ENCODE data around the gene KRTAP10-10. TPM values are rescaled to one million over a fixed set of nuclear protein-coding genes. Genes with fewer than 3 reads are reported as not detected.
"Not testable (repeated sequence)": the region's sequence is repeated elsewhere in the genome, so short reads cannot be mapped to it uniquely, and the experiment has no call there.

KRTAP10-10 gene
- total RNA-seq, 2 donors from 2014 or later = not detected

DNA sequence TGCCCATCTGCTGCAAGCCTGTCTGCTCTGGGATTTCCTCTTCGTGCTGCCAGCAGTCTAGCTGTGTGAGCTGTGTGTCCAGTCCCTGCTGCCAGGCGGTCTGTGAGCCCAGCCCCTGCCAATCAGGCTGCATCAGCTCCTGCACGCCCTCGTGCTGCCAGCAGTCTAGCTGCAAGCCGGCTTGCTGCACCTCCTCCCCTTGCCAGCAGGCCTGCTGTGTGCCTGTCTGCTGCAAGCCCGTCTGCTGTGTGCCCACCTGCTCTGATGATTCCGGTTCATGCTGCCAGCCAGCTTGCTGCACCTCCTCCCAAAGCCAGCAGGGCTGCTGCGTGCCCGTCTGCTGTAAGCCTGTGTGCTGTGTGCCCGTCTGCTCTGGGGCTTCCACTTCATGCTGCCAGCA lies 36.1 kb upstream of the KRTAP10-10 start:
- not testable (repeated sequence) for H3K4me1 ChIP-seq (ENCODE audit: control insufficient read depth, insufficient read depth, low read length); H3K36me3 Mint-ChIP-seq (ENCODE audit: low read depth); H3K9me3 Mint-ChIP-seq; H3K27ac ChIP-seq (ENCODE audit: low read depth, low read length); H3K27ac Mint-ChIP-seq; H3K27me3 ChIP-seq (ENCODE audit: control insufficient read depth, insufficient read depth, low read length, poor library complexity, severe bottlenecking); H3K4me3 Mint-ChIP-seq; H3K4me1 Mint-ChIP-seq; H3K9ac ChIP-seq (ENCODE audit: extremely low read depth, low read length, poor library complexity, severe bottlenecking); H3K27me3 Mint-ChIP-seq (ENCODE audit: insufficient read depth); H3K36me3 ChIP-seq (ENCODE audit: control insufficient read depth, insufficient read depth, low read length); H3K4me3 ChIP-seq (ENCODE audit: low read length)
- TF ChIP-seq, protein P1, sequence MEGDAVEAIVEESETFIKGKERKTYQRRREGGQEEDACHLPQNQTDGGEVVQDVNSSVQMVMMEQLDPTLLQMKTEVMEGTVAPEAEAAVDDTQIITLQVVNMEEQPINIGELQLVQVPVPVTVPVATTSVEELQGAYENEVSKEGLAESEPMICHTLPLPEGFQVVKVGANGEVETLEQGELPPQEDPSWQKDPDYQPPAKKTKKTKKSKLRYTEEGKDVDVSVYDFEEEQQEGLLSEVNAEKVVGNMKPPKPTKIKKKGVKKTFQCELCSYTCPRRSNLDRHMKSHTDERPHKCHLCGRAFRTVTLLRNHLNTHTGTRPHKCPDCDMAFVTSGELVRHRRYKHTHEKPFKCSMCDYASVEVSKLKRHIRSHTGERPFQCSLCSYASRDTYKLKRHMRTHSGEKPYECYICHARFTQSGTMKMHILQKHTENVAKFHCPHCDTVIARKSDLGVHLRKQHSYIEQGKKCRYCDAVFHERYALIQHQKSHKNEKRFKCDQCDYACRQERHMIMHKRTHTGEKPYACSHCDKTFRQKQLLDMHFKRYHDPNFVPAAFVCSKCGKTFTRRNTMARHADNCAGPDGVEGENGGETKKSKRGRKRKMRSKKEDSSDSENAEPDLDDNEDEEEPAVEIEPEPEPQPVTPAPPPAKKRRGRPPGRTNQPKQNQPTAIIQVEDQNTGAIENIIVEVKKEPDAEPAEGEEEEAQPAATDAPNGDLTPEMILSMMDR (conservative IDR thresholded peaks at IDR 0.05) = peak; percentile 22
- H3K9me3 ChIP-seq (ENCODE audit: control insufficient read depth, low read length) = peaks cover 13% of the 10 kb centered on the region
- DNase-seq = peak; percentile 45
- whole genome bisulfite sequencing, 2 experiments (ENCODE audit: insufficient coverage in 1 of 2, insufficient read length in 1 of 2) = 92 to 96% methylated on average over 7 to 10 of the region's 10 CpGs

DNA sequence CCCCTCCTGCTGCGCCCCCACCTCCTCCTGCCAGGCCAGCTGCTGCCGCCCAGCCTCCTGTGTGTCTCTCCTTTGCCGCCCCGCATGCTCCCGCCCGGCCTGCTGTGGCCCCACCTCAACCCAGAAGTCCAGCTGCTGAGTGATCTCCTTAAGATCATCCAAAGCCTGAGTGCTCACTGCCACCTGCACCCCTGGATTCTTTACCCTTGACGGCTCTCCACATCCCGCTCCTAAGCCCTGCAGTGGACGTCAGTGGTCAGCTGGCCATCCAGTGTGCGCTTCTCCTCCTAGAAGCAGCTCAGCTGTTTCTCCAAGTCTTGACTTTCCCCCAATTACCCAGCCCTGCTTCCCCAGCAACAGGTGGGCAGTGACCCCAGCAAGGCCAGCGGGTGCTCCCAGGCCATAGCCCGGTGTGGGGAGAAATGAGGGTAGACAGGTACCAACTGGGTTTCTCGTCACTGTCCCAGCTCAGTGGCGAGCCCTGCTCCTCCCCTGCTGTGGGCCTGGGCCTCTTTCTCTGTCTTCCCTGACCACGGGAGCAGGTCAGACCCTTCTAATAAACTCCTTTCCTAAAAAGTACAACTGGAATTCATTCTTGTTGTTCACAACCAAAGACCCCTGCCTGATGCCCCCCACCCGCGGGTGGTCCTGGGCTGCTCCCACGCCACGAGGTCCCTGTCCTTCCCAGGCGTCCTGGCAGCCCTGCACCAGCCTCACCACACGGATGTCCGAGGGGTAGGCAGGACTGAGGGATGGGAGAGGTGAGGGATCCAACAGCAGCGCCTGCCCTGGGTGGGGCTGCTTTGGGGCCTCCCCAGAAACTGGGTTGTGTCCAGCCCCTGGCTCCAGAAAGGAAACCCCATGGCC lies 35.3 kb upstream of the KRTAP10-10 start:
- H3K4me3 ChIP-seq (ENCODE audit: low read length) = no peak overlapping the region
- no peaks in the 10 kb centered on the region for H3K27me3 ChIP-seq (ENCODE audit: control insufficient read depth, insufficient read depth, low read length, poor library complexity, severe bottlenecking)
- peak; percentile 40 for DNase-seq
- H3K9me3 Mint-ChIP-seq = peaks cover 5% of the 10 kb centered on the region
- H3K9ac ChIP-seq (ENCODE audit: extremely low read depth, low read length, poor library complexity, severe bottlenecking) = no peak overlapping the region
- peaks cover 18% of the 10 kb centered on the region for H3K9me3 ChIP-seq (ENCODE audit: control insufficient read depth, low read length)
- H3K4me1 Mint-ChIP-seq = peaks cover 9% of the 10 kb centered on the region
- no peak overlapping the region for H3K27ac Mint-ChIP-seq
- H3K4me3 Mint-ChIP-seq = no peak overlapping the region
- TF ChIP-seq, protein P1 (conservative IDR thresholded peaks at IDR 0.05) = no peak
- H3K4me1 ChIP-seq (ENCODE audit: control insufficient read depth, insufficient read depth, low read length) = no peaks in the 10 kb centered on the region
- 90 to 93% methylated on average over 9 to 23 of the region's 23 CpGs for WGBS, 2 experiments (ENCODE audit: insufficient coverage in 1 of 2, insufficient read length in 1 of 2)
- H3K27me3 Mint-ChIP-seq (ENCODE audit: insufficient read depth) = no peaks in the 10 kb centered on the region
- no peak overlapping the region for H3K27ac ChIP-seq (ENCODE audit: low read depth, low read length)
- H3K36me3 Mint-ChIP-seq (ENCODE audit: low read depth) = no peaks in the 10 kb centered on the region
- H3K36me3 ChIP-seq (ENCODE audit: control insufficient read depth, insufficient read depth, low read length) = no peaks in the 10 kb centered on the region

DNA sequence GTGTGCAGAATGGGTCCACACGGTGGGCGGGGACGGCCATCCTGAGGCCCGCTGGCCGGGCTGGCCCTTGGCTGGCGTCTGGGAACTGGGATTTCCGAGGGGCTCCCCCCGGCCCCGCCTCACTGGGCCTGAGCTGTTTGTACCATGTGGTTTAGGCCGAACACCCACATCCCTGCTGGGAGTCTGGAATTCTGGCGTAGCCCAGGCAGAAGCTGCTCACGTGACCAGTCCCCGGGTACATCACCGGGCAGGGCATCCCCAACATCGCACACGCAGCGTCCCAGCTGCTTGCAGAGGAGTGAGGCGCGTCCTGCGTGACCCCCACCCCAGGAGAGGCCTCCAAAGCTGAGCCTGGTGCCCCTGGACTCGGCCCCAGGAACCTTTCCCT lies 34.7 kb upstream of the KRTAP10-10 start:
- no peak overlapping the region for H3K9ac ChIP-seq (ENCODE audit: extremely low read depth, low read length, poor library complexity, severe bottlenecking)
- DNase-seq = no peak
- H3K27ac ChIP-seq (ENCODE audit: low read depth, low read length) = no peak overlapping the region
- Mint-ChIP-seq H3K9me3 (peaks cover 5% of the 10 kb centered on the region), H3K4me1 (peaks cover 9% of the 10 kb centered on the region), H3K27me3 (ENCODE audit: insufficient read depth) (no peaks in the 10 kb centered on the region), H3K36me3 (ENCODE audit: low read depth) (no peaks in the 10 kb centered on the region), H3K27ac (no peak overlapping the region), H3K4me3 (no peak overlapping the region)
- H3K36me3 ChIP-seq (ENCODE audit: control insufficient read depth, insufficient read depth, low read length) = no peaks in the 10 kb centered on the region
- no peaks in the 10 kb centered on the region for H3K4me1 ChIP-seq (ENCODE audit: control insufficient read depth, insufficient read depth, low read length)
- H3K27me3 ChIP-seq (ENCODE audit: control insufficient read depth, insufficient read depth, low read length, poor library complexity, severe bottlenecking) = no peaks in the 10 kb centered on the region
- H3K9me3 ChIP-seq (ENCODE audit: control insufficient read depth, low read length) = peaks cover 18% of the 10 kb centered on the region
- WGBS, 2 experiments (ENCODE audit: insufficient coverage in 1 of 2, insufficient read length in 1 of 2) = 89 to 95% methylated on average over 8 to 20 of the region's 21 CpGs
- no peak overlapping the region for H3K4me3 ChIP-seq (ENCODE audit: low read length)
- TF ChIP-seq, protein P1 (conservative IDR thresholded peaks at IDR 0.05) = no peak

All from endodermal cell (in vitro differentiated cells).